A673 (cell line): ENCODE measurements around the gene PRKAR2B. TPM values are rescaled to one million over a fixed set of nuclear protein-coding genes. Genes with fewer than 3 reads are reported as not detected.

Experiments
- BruUV-seq: library from RNA; stranded (reverse); fragments of 400-500 nt; replicated peaks from 2 replicates; lab custom pipeline; 2021; lab: Mats Ljungman, UMichigan
- CTCF ChIA-PET: fragments of 300-600 bp; sonication (Branson Sonifier 250); formaldehyde crosslinking; loops from one replicate; lab custom pipeline; 2022; ENCODE audit warnings: antibody characterized with exemption; lab: Charles Lee
- POLR2A ChIA-PET: fragments of 300-600 bp; sonication (Branson Sonifier 250); formaldehyde crosslinking; loops from one replicate; lab custom pipeline; 2022; ENCODE audit warnings: antibody characterized with exemption; ENCODE audit not compliant: low non-redundant PET; lab: Charles Lee
- DNase-seq: peaks from one replicate; pipeline ENCODE4 v3.0.0-alpha.2; 2015; ENCODE audit warnings: low spot score
- H3K27ac ChIP-seq: fragments of 200-600 bp; sonication (generic); 2 replicates; pipeline ENCODE4 v1.5.1; 2016; ENCODE audit warnings: mixed run types, low read depth, mild to moderate bottlenecking, mixed read lengths, antibody characterized with exemption, low read length; ENCODE audit not compliant: poor library complexity, severe bottlenecking
- H3K27me3 ChIP-seq: fragments of 200-600 bp; sonication (generic); replicated peaks from 2 replicates; pipeline ENCODE4 v1.6.1; 2017; ENCODE audit warnings: mixed run types, low read depth, mild to moderate bottlenecking, mixed read lengths, antibody characterized with exemption, low read length; ENCODE audit not compliant: insufficient read depth, poor library complexity
- H3K36me3 ChIP-seq: fragments of 200-600 bp; sonication (generic); 2 replicates; pipeline ENCODE4 v1.6.1; 2016; ENCODE audit warnings: mixed run types, mild to moderate bottlenecking, mixed read lengths, antibody characterized with exemption, low read length; ENCODE audit not compliant: insufficient read depth, poor library complexity, severe bottlenecking
- H3K4me1 ChIP-seq: fragments of 200-600 bp; sonication (generic); 2 replicates; pipeline ENCODE4 v1.6.1; 2017; ENCODE audit warnings: mixed run types, mild to moderate bottlenecking, mixed read lengths, antibody characterized with exemption, low read length; ENCODE audit not compliant: insufficient read depth, poor library complexity, severe bottlenecking
- H3K4me3 ChIP-seq: fragments of 200-600 bp; sonication (generic); 2 replicates; pipeline ENCODE4 v1.5.1; 2016; ENCODE audit warnings: low read depth, mixed run types, mild to moderate bottlenecking, mixed read lengths, low read length; ENCODE audit not compliant: poor library complexity, severe bottlenecking
- H3K9me3 ChIP-seq: fragments of 200-600 bp; sonication (generic); 2 replicates; pipeline ENCODE4 v1.6.1; 2016; ENCODE audit warnings: mixed run types, low read depth, mild to moderate bottlenecking, mixed read lengths, antibody characterized with exemption, low read length; ENCODE audit not compliant: poor library complexity, severe bottlenecking
- EZH2 ChIP-seq: fragments of 200-600 bp; sonication (generic); IDR thresholded peaks from 2 replicates; pipeline ENCODE4 v1.6.1; 2017; ENCODE audit warnings: borderline replicate concordance, low read depth, mild to moderate bottlenecking, mixed read lengths, antibody characterized with exemption, low read length; ENCODE audit not compliant: poor library complexity, severe bottlenecking
- intact Hi-C: fragments of 100-400 bp; cut with micrococcal nuclease; formaldehyde crosslinking; loops from one replicate; pipeline ENCODE4 v1.10.0; 2022; ENCODE audit not compliant: unreplicated experiment
- total RNA-seq: library from RNA; stranded (reverse); gene quantifications from 2 replicates; pipeline ENCODE4 v1.2.3, GENCODE V29; 2021
- TF ChIP-seq, protein P1 (sequence below): fragments of 300-800, 200-600 bp; sonication (generic); conservative IDR thresholded peaks from 2 replicates; pipeline ENCODE4 v1.5.1; 2017; ENCODE audit warnings: low read depth, mild to moderate bottlenecking, antibody characterized with exemption, low read length, moderate library complexity, mixed read lengths

The PRKAR2B gene
- total RNA-seq, 1 experiment from 2014 or later: 4.8 TPM

DNA sequence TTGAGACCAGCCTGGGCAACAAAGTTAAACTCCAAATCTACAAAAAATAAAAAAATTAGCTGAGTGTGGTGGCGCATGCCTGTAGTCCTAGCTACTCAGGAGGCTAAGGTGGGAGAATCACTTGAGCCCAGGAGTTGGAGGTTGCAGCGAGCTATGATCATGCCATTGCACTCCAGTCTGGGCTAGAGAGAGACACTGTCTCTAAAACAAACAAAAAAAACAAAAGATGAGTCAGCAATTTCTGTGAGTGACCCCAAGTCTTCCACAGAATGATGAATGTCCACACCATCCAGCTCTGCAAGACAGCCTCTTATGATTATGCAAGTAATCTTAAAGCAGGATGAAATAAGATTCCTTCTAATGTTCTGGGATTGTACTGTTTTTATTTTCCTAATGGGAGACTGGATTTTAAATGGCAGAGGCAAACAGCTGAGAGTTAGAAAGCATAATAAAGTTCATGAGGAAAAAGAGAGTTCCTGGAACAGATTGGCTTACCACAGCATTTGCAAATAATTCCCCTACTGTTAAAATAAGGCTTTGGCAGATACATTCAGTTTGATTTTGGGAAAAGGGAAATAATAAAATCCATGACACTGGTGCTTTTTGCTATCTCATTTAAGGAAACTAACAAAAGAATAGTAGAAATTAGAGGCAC lies 18.9 kb upstream of the PRKAR2B start:
- H3K4me1 ChIP-seq: peaks cover 14% of the 10 kb centered on the region
- intact Hi-C loops: no loop called here
- DNase-seq: no peak
- ChIA-PET CTCF (no interaction called here), POLR2A (no interaction called here)
- no peaks in the 10 kb centered on the region for H3K36me3 ChIP-seq
- no peak overlapping the region for H3K4me3 ChIP-seq
- no TSS peak for BruUV-seq
- H3K27ac ChIP-seq: peak overlapping the region; percentile 18
- no peaks in the 10 kb centered on the region for H3K27me3 ChIP-seq
- no peaks in the 10 kb centered on the region for H3K9me3 ChIP-seq
- TF ChIP-seq, protein P1, sequence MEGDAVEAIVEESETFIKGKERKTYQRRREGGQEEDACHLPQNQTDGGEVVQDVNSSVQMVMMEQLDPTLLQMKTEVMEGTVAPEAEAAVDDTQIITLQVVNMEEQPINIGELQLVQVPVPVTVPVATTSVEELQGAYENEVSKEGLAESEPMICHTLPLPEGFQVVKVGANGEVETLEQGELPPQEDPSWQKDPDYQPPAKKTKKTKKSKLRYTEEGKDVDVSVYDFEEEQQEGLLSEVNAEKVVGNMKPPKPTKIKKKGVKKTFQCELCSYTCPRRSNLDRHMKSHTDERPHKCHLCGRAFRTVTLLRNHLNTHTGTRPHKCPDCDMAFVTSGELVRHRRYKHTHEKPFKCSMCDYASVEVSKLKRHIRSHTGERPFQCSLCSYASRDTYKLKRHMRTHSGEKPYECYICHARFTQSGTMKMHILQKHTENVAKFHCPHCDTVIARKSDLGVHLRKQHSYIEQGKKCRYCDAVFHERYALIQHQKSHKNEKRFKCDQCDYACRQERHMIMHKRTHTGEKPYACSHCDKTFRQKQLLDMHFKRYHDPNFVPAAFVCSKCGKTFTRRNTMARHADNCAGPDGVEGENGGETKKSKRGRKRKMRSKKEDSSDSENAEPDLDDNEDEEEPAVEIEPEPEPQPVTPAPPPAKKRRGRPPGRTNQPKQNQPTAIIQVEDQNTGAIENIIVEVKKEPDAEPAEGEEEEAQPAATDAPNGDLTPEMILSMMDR: no peak
- TF ChIP-seq EZH2: no peak

DNA sequence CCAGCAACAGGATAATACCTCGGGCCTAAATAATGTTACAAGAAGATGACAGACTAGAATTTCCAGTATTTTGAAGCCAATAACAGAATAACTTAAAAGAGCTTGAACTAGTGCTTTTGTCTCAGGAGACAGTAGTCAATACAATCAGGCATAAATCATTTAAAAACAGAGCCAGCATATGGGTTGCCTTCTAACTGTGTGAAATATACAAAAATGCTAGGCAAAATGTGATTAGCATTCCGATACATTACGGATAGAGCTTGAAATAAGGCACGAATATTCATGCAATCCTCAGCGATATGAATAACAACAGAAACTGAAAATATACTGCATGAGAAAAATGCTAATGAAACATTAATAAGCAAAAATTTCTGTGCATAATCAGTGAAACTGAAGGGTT lies 18.3 kb upstream of the PRKAR2B start:
- POLR2A ChIA-PET: no interaction called here
- TF ChIP-seq, protein P1: no peak
- no peak for TF ChIP-seq EZH2
- Histone ChIP-seq H3K36me3 (no peaks in the 10 kb centered on the region), H3K27me3 (no peaks in the 10 kb centered on the region), H3K4me1 (peaks cover 14% of the 10 kb centered on the region), H3K27ac (peak overlapping the region; percentile 18), H3K4me3 (no peak overlapping the region), H3K9me3 (no peaks in the 10 kb centered on the region)
- no peak for DNase-seq
- intact Hi-C loops: no loop called here
- CTCF ChIA-PET: no interaction called here
- no TSS peak for BruUV-seq

DNA sequence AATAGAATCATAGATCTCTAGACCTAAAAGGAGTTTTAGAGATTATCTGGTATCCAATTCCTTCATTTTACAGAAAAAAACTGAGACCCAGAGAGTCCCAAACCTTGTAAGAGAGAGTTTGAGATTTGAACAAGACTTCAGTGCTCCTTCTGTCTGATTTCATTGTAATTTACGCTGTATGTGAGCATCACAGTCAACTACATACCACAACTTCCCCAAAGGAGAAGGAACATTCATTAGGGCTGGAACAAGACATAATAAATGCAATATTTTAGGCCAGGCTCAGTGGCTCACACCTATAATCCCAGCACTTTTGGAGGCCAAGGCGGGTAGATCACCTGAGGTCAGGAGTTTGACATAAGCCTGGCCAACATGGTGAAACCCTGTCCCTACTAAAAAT lies 17.3 kb upstream of the PRKAR2B start:
- H3K27ac ChIP-seq: no peak overlapping the region
- no peak overlapping the region for H3K4me3 ChIP-seq
- ChIA-PET POLR2A (no interaction called here), CTCF (no interaction called here)
- H3K27me3 ChIP-seq: no peaks in the 10 kb centered on the region
- no peak for DNase-seq
- BruUV-seq: no TSS peak
- H3K4me1 ChIP-seq: peaks cover 14% of the 10 kb centered on the region
- H3K9me3 ChIP-seq: no peaks in the 10 kb centered on the region
- TF ChIP-seq EZH2: no peak
- TF ChIP-seq, protein P1: no peak
- intact Hi-C loops: no loop called here
- no peaks in the 10 kb centered on the region for H3K36me3 ChIP-seq
